NK-92 (cell line): ENCODE data around the gene KRT16.
"Not testable (repeated sequence)": the region's sequence is repeated elsewhere in the genome, so short reads cannot be mapped to it uniquely, and the experiment has no call there.

Experiments
- DNase-seq: peaks from one replicate; lab custom pipeline; 2025; ENCODE audit not compliant: unreplicated experiment; lab: John Stamatoyannopoulos, UW

The KRT16 gene

GRCh38 chr17:41628621-41629255, 16.2 kb upstream of the KRT16 start:
- DNase-seq, result not testable (repeated sequence)

- not testable (repeated sequence) for DNase-seq
Measured at GRCh38 chr17:41628073-41628370, 15.5 kb upstream of the KRT16 start.

DNA sequence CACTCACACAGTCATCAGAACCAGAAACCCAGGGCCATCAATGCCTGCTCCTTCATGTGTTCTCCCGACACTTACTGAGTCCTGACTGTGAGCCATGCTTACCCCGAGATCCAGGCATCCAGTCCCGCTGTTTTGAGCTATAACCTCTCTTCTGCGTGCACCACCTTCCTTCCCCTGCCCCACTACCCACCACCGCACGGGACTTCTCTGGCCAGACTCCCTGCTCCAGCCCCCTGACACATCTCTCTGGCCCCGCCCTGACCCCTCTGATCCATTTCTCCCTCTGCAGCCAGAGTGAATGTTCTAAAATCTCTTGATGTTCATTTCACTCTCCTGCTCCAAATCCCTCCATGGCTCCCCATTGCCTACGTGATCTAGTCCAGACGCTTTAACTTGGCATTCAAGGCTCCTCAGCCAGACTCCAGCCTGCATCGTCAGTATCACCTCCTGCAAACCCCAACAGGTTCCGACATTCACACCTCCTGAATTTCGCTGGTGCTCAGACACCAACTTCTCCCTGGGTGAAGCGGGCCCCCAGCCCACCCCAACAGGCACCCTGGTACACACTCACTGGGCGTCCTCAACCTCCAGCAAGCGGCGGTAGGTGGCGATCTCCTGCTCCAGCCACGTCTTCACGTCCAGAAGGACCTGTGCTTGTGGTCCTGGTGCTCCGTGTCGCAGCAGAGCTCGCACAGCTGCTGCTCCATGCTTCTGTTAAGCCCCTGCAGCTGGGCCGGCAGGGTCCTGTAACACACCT, 14.9 kb upstream of the KRT16 start:
- DNase-seq, result no peak

DNA sequence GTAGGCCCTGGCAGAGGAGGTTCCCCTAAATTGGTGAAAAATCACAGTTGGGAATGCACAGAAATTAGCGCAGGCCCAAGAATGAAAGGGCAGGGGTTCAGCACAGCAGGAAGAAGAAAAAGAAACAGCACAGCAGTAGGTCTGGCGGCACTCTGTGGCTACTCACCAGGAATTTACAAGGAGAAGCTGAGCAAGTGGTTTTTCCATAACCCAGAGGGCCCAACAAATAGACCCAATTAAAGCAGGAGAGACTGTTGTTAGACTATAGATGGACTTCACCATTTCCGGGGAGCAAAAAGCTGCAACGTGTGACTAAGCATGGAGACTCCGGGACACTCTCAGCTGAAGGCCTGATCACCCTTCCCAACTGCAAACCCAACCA, 14.3 kb upstream of the KRT16 start:
- DNase-seq, result not testable (repeated sequence)

DNA sequence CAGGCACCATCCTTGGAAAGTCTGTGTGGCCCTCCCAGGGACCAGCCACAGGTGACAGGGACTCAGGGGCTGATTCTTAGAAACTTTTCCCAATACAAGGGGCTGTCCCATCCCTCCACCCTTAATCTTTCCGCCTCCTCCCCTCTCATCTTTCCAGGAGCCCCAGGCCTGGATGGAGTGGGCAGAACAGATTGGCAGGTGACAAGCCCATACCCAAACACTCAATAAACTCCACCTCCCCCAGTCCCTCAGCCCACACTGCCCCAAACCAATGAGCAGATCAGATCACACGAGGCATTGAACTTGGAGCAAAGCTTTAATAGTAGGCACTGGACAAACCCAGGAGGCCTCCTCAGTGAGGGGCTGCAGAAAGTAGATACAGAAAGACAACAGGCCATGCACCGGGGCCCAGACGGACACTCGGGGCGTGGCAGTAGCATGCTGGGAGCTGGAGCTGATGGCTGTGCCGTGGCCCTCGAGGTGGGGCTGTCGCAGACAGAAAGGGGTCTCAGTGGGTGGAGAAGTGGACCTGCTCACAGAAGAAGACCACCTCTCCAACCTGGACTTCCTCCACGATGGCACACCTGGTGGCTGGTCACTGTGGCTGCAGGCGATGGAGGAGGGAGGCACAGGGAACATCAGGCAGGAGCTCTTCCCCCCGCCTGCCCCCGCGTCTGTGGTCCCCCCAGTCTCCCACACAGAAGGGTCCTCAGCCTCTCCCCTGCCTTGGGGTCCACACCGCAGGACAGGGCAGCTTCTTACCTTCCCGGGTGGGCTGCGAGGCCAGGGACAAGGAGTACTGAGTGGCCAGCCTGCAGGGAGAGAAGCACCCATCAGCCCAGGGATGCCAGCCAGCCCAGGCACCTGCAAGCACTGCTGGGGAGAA, 13.7 kb upstream of the KRT16 start:
- not testable (repeated sequence) for DNase-seq

- no peak for DNase-seq
Measured at GRCh38 chr17:41625602-41626001, 13.0 kb upstream of the KRT16 start.

- no peak for DNase-seq
Measured at GRCh38 chr17:41624208-41625101, 11.9 kb upstream of the KRT16 start, which contains the start of gene KRT17. KRT17 (minus strand) TSS chr17:41624575; CDS start chr17:41624509, 66 bp downstream.

- not testable (repeated sequence) for DNase-seq
Measured at GRCh38 chr17:41623184-41623861, 10.8 kb upstream of the KRT16 start.

DNA sequence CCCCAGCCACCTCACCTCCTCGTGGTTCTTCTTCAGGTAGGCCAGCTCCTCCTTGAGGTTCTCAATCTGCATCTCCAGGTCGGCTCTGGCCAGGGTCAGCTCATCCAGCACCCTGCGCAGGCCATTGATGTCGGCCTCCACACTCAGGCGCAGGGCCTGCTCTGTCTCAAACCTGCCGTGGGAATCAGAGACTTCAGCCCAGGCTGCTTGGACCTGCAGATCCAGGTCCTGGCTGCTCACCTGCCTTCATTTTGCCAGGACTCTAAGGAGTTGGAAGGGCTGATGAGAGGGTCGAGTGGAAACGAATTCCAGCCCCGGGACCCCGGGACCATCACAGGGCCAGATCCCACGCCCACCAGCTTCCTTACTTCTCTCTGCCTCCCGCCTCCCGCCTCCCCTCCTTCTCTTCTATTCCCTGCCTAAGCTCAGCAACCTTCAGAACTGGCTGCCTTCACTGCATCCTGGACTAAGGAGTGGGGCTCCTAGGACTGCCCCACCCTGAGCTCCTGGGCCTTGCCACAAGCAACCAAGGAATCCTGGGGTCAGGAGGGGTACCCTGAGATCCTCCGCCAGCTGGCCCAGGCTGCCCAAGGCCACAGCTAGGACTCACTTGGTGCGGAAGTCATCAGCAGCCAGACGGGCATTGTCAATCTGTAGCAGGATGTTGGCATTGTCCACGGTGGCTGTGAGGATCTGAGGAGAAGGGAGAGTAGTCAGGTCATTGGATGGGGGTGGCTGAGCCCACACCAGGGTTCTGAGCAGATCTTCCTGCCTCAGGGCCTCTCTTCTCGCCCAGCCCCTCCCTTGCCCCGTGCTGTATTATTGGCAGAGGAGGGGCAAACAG, 10.0 kb upstream of the KRT16 start:
- not testable (repeated sequence) for DNase-seq

GRCh38 chr17:41621916-41622315, 9.3 kb upstream of the KRT16 start:
- no peak for DNase-seq

DNA sequence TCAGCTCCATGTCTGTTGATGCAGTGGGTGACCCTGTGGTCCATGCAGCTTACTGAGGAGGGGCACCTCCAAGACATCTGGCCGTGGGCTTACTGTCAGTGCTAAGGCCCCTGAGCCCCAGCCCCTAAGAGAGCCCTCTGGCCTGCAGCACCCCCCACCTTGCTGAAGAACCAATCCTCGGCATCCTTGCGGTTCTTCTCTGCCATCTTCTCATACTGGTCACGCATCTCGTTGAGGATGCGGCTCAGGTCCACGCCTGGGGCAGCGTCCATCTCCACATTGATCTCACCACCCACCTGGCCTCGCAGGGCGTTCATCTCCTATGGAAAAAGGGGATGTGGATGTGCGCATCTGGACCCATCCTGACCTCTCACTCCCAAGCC, 8.9 kb upstream of the KRT16 start:
- DNase-seq, result not testable (repeated sequence)

DNA sequence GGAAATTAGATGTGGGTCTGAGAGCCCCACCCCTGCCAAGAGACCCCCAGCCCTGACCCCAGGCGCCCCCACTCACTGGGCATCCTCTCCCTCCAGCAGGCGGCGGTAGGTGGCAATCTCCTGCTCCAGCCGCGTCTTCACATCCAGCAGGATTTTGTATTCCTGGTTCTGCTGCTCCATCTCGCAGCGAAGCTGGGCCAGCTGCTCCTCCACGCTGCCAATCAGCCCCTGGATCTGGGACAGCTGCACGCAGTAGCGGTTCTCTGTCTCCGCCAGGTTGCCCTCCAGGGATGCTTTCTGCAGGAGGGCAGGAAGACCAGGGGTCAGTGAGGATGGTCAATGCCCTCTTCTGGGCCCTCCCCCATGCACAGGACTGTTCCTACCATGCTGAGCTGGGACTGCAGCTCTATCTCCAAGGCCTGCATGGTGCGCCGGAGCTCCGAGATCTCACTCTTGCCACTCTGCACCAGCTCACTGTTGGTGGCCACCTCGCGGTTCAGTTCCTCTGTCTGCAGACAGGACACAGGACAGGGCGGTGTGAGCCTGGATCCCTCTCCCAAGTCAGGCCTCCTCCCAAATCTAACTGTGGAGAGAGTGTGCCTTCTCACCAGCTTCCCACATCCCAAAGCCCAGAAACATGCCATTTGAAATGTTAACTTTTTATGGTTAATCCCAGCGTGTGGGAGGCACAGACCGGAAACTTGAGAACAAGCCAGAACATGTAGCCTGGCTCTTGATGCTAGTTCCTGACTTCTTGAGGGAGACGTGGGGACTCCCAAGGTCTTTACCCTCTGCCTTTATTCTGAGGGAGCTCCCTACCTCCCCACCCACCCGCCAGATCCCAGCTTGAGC, 8.2 kb upstream of the KRT16 start:
- DNase-seq, result no peak

GRCh38 chr17:41619927-41620582, 7.5 kb upstream of the KRT16 start:
- DNase-seq, result not testable (repeated sequence)

DNA sequence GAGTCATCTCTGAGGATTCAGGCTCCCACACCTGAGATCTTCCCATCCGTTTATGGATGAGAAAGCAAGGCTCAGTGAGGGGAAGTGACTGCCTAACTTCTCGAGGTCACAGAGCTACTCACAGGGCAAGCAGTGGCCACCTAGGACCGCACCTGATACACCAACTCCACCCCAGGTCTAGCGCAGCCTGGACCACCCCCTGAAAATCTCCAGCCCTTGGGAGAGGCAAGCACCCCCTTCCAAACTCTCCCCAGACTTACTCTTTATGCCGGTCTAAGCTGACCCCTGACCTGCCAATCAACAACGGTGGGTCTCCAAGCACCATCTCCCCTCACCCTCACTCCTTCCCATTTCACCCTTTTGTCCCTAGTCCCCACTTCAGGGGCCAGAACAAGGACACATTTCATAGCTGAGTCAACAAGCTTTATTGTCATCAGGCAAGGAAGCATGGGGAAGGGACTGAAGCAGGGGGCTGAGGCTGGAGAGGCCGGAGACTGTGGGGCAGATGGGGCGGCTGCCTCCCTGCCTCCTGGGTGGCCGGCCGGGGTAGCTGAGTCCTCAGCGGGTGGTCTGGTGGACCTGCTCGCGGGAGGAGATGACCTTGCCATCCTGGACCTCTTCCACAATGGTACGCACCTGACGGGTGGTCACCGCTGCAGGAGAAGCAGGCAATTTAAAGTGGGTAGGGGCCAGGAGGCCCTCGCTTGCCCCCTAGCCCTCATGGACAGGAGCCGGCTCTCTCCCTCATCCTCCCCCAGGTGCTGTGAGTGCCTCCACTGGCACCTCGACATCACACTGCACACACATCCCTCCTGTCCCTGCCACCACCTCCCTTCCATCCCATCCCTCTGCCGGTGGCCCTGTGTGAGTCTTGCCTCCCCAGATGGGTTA, 6.7 kb upstream of the KRT16 start:
- DNase-seq, result no peak

DNA sequence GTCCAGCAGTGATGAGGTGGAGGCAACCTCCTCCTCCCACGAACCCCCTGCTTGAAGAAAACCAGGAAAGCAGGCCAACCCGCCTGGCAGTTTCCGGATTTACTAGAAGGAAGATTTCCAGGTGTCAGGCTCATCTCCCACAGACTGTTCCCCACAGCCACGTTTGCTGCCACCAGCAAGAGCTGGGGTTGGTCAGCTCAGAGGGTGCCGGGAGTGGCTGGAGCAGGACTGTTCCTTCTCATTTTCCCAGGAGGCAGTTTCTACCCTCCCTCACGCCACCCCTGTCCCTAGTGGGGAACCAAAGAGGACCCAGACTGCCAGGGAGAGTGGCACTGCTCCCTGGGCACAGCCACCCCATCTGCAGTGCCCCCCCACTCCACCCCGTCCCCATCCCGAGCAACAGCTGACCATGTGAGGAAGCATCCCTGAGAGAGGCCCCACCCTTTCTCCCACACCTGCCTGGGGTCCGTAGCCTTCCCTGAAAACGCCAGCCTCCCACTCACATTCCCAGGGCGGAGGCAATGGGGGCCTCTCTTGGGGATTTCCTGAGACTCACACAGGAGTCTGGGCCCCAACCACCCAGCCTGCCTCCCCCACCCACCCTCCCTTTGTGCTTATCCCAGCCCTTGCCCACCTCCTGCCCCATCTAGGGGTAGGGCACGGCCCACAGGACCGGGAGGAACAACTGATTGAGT, 5.9 kb upstream of the KRT16 start:
- no peak for DNase-seq

GRCh38 chr17:41617698-41618097, 5.1 kb upstream of the KRT16 start:
- DNase-seq, result no peak
